Measurements from ENCODE around the gene ATAD3A.
"Not testable (repeated sequence)": the region's sequence is repeated elsewhere in the genome, so short reads cannot be mapped to it uniquely, and the experiment has no call there.

Gene ATAD3A

GRCh38 chr1:1524750-1525383 lies 12.9 kb downstream of the ATAD3A start:
- DNase-seq = not testable (repeated sequence)

GRCh38 chr1:1526476-1526875 lies 14.5 kb downstream of the ATAD3A start:
- not testable (repeated sequence) for DNase-seq

GRCh38 chr1:1527092-1527816 lies 15.3 kb downstream of the ATAD3A start:
- DNase-seq = no peak

GRCh38 chr1:1528301-1529267 lies 16.6 kb downstream of the ATAD3A start:
- no peak for DNase-seq

GRCh38 chr1:1529321-1529720 lies 17.4 kb downstream of the ATAD3A start:
- no peak for DNase-seq

GRCh38 chr1:1529936-1530335 lies 18.0 kb downstream of the ATAD3A start:
- no peak for DNase-seq

- no peak for DNase-seq
Observed at GRCh38 chr1:1531947-1532346, 20.0 kb downstream of the ATAD3A start.

- DNase-seq = not testable (repeated sequence)
Observed at GRCh38 chr1:1533176-1533893, 21.4 kb downstream of the ATAD3A start.

- DNase-seq = not testable (repeated sequence)
Observed at GRCh38 chr1:1533894-1534291, 21.9 kb downstream of the ATAD3A start.

GRCh38 chr1:1534401-1535154 lies 22.6 kb downstream of the ATAD3A start:
- DNase-seq = no peak

GRCh38 chr1:1535201-1536018 lies 23.4 kb downstream of the ATAD3A start:
- DNase-seq = no peak

GRCh38 chr1:1536019-1536937 lies 24.3 kb downstream of the ATAD3A start:
- no peak for DNase-seq

- DNase-seq = no peak
Observed at GRCh38 chr1:1536938-1537546, 25.1 kb downstream of the ATAD3A start.

- DNase-seq = no peak
Observed at GRCh38 chr1:1537626-1538250, 25.8 kb downstream of the ATAD3A start.

GRCh38 chr1:1538334-1538733 lies 26.4 kb downstream of the ATAD3A start:
- no peak for DNase-seq

- DNase-seq = no peak
Observed at GRCh38 chr1:1538989-1539309, 27.0 kb downstream of the ATAD3A start.

- no peak for DNase-seq
Observed at GRCh38 chr1:1539310-1540089, 27.5 kb downstream of the ATAD3A start.

- peak; percentile 25 for DNase-seq
Observed at GRCh38 chr1:1540090-1540817, 28.3 kb downstream of the ATAD3A start, which contains the start of gene TMEM240. TMEM240 (minus strand) TSS chr1:1540624; CDS start chr1:1540346, 278 bp downstream.
